Gastroesophageal sphincter (tissue), 4 donors: ENCODE measurements around the gene FZD7. TPM values are rescaled to one million over a fixed set of nuclear protein-coding genes. Genes with fewer than 3 reads are reported as not detected.
A peak's percentile ranks its signal among the peaks of the same experiment; 100 is the strongest.

ENCODE experiments used
- ATAC-seq: fragments of 150-250 bp; one replicate; pipeline ENCODE4 v1.9.1; 2016; ENCODE audit warnings: mild to moderate bottlenecking, moderate library complexity
- H3K27ac ChIP-seq, 4 donors: fragments of 200-600 bp; sonication (generic) in 3 of 4; 1 replicate in 3 of 4; 2 replicates in 1 of 4; pipeline ENCODE4 v1.5.1; 2016 to 2019
- H3K27me3 ChIP-seq: fragments of 200-600 bp; sonication (generic); one replicate; pipeline ENCODE4 v1.5.1; 2019
- H3K36me3 ChIP-seq, 2 donors: fragments of 200-600 bp; sonication (generic); one replicate each; pipeline ENCODE4 v1.5.1; 2019; ENCODE audit warnings: control low read depth in 1 of 2
- H3K4me1 ChIP-seq, 3 donors: fragments of 200-600 bp; sonication (generic); 1 replicate in 2 of 3; 2 replicates in 1 of 3; pipeline ENCODE4 v1.5.1; 2016 to 2019; ENCODE audit warnings: control low read depth in 2 of 3
- H3K4me3 ChIP-seq, 2 donors: fragments of 200-600 bp; sonication (generic); one replicate each; pipeline ENCODE4 v1.5.1; 2019; ENCODE audit warnings: mild to moderate bottlenecking in 1 of 2, moderate library complexity in 1 of 2
- H3K9me3 ChIP-seq, 3 donors: fragments of 200-600 bp; sonication (generic); one replicate each; pipeline ENCODE4 v1.5.1; 2017 to 2019; ENCODE audit warnings: control low read depth in 2 of 3
- EP300 ChIP-seq: sonication (generic); formaldehyde crosslinking; IDR thresholded peaks from one replicate; pipeline ENCODE4 v1.6.1; 2017; ENCODE audit warnings: antibody characterized with exemption, mild to moderate bottlenecking
- POLR2A ChIP-seq, 2 donors: fragments of 450-650 bp; IDR thresholded peaks; one replicate each; pipeline ENCODE4 v1.6.1; 2017; ENCODE audit warnings: antibody characterized with exemption in 2 of 2, mild to moderate bottlenecking in 2 of 2, moderate library complexity in 1 of 2
- POLR2AphosphoS5 ChIP-seq: sonication (generic); formaldehyde crosslinking; IDR thresholded peaks from one replicate; pipeline ENCODE4 v1.6.1; 2017; ENCODE audit warnings: antibody characterized with exemption
- WGBS, 2 donors: methylation state at CpG; one replicate each; pipeline ENCODE4 v1.1.5; 2018; ENCODE audit warnings: low coverage in 1 of 2; 5-methylcytosine and 5-hydroxymethylcytosine counted together
- total RNA-seq, 4 donors: library from RNA; depleted of rRNA; stranded (reverse); fragments of >200 nt; gene quantifications; one replicate each; pipeline ENCODE4 v1.1.0, GENCODE V29; 2016
- TF ChIP-seq, protein P1 (sequence below), 4 experiments: fragments of 200-600 bp in 2 of 4; fragments of 450-650 bp in 2 of 4; sonication (generic) in 1 of 4; IDR thresholded peaks; one replicate each; pipeline ENCODE4 v1.5.1; 2017 to 2019; ENCODE audit warnings: antibody characterized with exemption in 4 of 4, mild to moderate bottlenecking in 2 of 4, moderate library complexity in 2 of 4

FZD7 gene
- total RNA-seq, 4 donors from 2014 or later, result 15.9 to 55.4 (median 39.0) TPM

DNA sequence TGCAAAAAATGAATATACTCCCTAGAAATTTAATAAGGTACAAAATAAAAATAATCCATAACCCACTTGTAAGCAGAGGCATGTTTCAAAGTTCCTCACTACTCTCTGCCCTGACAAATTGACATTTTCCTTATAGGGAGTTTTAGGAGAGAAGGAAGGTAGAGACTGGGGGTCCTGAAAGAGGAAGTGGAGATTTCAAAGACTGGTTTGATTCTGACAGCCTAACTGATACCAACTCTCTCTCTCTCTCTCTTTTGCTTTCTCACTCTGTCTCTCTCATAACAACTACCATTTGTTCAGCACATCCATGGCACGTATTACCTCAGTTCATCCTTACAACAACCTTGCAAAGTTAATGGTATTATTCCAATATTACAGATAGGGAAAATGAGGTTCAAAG is 18.6 kb downstream of the FZD7 start:
- Histone ChIP-seq H3K4me3 (no peak overlapping the region), H3K4me1 (peaks cover 0 to 26% (median 0%) of the 10 kb centered on the region in 3 donors), H3K36me3 (no peaks in the 10 kb centered on the region), H3K27me3 (no peaks in the 10 kb centered on the region), H3K27ac (peak overlapping the region; percentile 10 to 81 (median 74)), H3K9me3 (no peaks in the 10 kb centered on the region)
- 78 to 87% methylated on average over 1 of the region's 1 CpG for WGBS, 2 donors
- no peak for ATAC-seq
- no peak for TF ChIP-seq POLR2A (IDR thresholded peaks at IDR 0.05)
- no peak for TF ChIP-seq EP300
- TF ChIP-seq POLR2AphosphoS5, result no peak
- TF ChIP-seq, protein P1, sequence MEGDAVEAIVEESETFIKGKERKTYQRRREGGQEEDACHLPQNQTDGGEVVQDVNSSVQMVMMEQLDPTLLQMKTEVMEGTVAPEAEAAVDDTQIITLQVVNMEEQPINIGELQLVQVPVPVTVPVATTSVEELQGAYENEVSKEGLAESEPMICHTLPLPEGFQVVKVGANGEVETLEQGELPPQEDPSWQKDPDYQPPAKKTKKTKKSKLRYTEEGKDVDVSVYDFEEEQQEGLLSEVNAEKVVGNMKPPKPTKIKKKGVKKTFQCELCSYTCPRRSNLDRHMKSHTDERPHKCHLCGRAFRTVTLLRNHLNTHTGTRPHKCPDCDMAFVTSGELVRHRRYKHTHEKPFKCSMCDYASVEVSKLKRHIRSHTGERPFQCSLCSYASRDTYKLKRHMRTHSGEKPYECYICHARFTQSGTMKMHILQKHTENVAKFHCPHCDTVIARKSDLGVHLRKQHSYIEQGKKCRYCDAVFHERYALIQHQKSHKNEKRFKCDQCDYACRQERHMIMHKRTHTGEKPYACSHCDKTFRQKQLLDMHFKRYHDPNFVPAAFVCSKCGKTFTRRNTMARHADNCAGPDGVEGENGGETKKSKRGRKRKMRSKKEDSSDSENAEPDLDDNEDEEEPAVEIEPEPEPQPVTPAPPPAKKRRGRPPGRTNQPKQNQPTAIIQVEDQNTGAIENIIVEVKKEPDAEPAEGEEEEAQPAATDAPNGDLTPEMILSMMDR (IDR thresholded peaks at IDR 0.05), result no peak

DNA sequence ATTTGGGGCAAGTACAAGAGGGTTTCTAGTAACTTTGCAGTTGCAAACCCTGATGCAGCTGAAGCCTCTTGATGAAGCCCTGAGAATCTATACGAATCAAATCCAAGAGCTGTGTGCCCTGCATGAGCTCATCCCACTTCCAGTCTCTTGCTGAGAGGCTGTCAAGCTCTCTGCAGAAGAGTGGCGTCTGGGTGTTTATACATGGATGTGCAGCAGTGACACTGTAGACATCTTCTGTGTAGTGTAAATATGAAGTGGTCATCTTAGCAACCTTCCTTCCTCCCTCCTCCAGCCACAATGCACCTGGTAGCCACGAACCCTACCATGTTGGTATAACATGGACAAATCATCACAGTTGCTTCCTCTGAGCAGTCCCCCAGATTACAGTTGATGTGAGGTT is 21.0 kb downstream of the FZD7 start:
- Histone ChIP-seq H3K9me3 (no peaks in the 10 kb centered on the region), H3K4me1 (peaks cover 0 to 26% (median 0%) of the 10 kb centered on the region in 3 donors), H3K27ac (no peak overlapping the region), H3K27me3 (no peaks in the 10 kb centered on the region), H3K36me3 (no peaks in the 10 kb centered on the region), H3K4me3 (no peak overlapping the region)
- ATAC-seq, result no peak
- WGBS, 2 donors, result 67 to 83% methylated on average over 1 to 2 of the region's 3 CpGs
- TF ChIP-seq, protein P1 (IDR thresholded peaks at IDR 0.05), result no peak
- TF ChIP-seq POLR2A (IDR thresholded peaks at IDR 0.05), result no peak
- no peak for TF ChIP-seq POLR2AphosphoS5
- no peak for TF ChIP-seq EP300

DNA sequence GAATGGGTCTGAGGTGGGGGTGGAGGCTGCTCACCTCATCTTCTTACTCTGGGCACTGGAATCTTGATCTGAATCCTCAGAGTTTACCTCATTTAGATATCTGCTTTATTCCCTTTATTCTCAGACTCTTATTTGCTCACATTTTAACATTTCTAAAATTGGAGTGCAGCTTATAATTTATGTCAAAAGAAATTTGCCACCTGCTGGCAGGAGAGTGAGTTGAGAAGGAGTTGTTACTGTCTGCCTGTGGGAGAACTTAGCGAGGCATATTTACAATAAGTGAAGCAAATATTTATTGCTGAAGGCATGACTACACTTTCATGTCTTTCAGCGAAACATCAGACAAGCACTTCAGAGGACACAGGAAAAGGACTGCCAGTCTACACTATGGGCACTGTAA is 23.0 kb downstream of the FZD7 start:
- no peak for ATAC-seq
- TF ChIP-seq, protein P1 (IDR thresholded peaks at IDR 0.05), result peak; percentile 31 to 57 (median 46)
- TF ChIP-seq EP300, result no peak
- WGBS, 2 donors, result 26 to 44% methylated on average over 2 of the region's 2 CpGs

DNA sequence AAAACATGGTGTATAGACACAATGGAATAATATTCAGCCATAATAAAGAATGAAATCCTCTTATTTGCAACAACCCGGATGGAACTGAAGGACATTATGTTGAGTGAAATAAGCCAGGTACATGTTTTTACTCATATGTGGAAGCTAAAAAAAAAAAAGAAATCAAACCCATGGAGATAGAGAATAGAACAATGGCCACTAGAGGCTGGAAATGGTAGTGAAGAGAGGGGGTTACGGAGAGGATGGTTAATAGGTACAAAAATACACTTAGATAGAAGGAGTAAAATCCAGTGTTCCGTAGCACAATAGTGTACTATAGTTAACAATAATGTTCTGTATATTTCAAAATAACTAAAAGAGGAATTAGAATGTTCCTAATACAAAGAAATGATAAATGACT is 26.6 kb downstream of the FZD7 start:
- H3K27me3 ChIP-seq, result no peaks in the 10 kb centered on the region
- no peaks in the 10 kb centered on the region for H3K36me3 ChIP-seq
- H3K9me3 ChIP-seq, result no peaks in the 10 kb centered on the region
- ATAC-seq, result no peak
- no peak overlapping the region for H3K27ac ChIP-seq
- TF ChIP-seq, protein P1 (IDR thresholded peaks at IDR 0.05), result peak in 1 of 4 experiments; percentile 6
- no peak for TF ChIP-seq POLR2A (IDR thresholded peaks at IDR 0.05)
- H3K4me1 ChIP-seq, result peaks cover 0 to 30% (median 6%) of the 10 kb centered on the region in 3 donors
- no peak overlapping the region for H3K4me3 ChIP-seq
- 86 to 94% methylated on average over 3 of the region's 3 CpGs for WGBS, 2 donors

More for the DNA sequence above, 23.0 kb downstream of the FZD7 start:
- peaks cover 0 to 21% (median 0%) of the 10 kb centered on the region in 3 donors for H3K4me1 ChIP-seq
- H3K9me3 ChIP-seq, result no peaks in the 10 kb centered on the region
- no peak overlapping the region for H3K4me3 ChIP-seq
- no peak overlapping the region for H3K27ac ChIP-seq
- H3K36me3 ChIP-seq, result no peaks in the 10 kb centered on the region
- H3K27me3 ChIP-seq, result no peaks in the 10 kb centered on the region

DNA sequence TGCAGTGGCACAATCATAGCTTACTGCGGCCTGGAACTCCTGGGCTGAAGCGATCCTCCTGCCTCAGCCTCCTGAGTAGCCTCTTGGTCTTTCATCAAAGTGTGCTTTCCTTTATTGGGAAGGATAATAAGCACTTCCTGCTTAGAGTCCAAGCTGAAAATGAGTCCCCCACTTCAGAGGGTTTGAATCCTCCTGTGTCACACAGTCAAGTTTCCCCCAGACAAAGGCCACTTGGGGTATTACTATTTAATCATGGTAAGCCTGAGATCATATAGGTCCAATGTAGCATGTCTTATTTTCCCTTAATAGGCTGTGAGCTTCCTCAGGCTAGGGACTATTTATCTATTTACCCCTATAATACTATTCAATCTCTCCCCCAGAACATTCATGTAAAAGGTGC is 28.0 kb downstream of the FZD7 start:
- no CpG with 5 or more reads among the region's 2 CpGs for WGBS, 2 donors
- ATAC-seq, result no peak
- Histone ChIP-seq H3K36me3 (no peaks in the 10 kb centered on the region), H3K4me3 (no peak overlapping the region), H3K9me3 (no peaks in the 10 kb centered on the region), H3K4me1 (peaks cover 0 to 24% (median 6%) of the 10 kb centered on the region in 3 donors), H3K27me3 (no peaks in the 10 kb centered on the region), H3K27ac (no peak overlapping the region)
- TF ChIP-seq, protein P1 (IDR thresholded peaks at IDR 0.05), result no peak
- TF ChIP-seq POLR2A (IDR thresholded peaks at IDR 0.05) (no peak), POLR2AphosphoS5 (no peak), EP300 (no peak)
